ENCODE results near the gene LYAR. TPM values are rescaled to one million over a fixed set of nuclear protein-coding genes. Genes with fewer than 3 reads are reported as not detected.

Gene LYAR
- polyA plus RNA-seq, 1 of the 3 experiments (the other 2 are of a cell fraction) = 11.2 TPM

DNA sequence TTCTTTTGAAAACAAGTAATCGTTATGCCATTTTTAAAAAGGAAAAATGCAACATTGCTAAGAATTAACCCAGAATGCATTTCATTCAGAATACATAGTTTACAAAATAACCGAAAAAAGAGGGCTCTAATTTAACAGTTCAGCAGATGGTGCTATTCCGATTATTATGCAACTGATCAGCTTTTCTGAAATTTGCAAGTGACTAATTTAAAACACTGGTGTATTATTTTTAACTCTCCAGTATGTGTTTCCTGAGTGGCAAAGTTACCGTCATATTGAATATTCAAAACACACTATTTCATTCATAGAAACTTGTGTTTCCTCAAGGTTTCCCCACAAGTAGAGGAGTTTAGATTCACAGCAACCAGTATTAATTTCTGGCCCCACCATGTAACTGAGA, 21.2 kb upstream of the LYAR start:
- no peaks in the 10 kb centered on the region for H3F3A ChIP-seq (replicated peaks; ENCODE audit: insufficient read depth)
- POLR2A ChIA-PET = no interaction called here
- TF ChIP-seq, protein P1, sequence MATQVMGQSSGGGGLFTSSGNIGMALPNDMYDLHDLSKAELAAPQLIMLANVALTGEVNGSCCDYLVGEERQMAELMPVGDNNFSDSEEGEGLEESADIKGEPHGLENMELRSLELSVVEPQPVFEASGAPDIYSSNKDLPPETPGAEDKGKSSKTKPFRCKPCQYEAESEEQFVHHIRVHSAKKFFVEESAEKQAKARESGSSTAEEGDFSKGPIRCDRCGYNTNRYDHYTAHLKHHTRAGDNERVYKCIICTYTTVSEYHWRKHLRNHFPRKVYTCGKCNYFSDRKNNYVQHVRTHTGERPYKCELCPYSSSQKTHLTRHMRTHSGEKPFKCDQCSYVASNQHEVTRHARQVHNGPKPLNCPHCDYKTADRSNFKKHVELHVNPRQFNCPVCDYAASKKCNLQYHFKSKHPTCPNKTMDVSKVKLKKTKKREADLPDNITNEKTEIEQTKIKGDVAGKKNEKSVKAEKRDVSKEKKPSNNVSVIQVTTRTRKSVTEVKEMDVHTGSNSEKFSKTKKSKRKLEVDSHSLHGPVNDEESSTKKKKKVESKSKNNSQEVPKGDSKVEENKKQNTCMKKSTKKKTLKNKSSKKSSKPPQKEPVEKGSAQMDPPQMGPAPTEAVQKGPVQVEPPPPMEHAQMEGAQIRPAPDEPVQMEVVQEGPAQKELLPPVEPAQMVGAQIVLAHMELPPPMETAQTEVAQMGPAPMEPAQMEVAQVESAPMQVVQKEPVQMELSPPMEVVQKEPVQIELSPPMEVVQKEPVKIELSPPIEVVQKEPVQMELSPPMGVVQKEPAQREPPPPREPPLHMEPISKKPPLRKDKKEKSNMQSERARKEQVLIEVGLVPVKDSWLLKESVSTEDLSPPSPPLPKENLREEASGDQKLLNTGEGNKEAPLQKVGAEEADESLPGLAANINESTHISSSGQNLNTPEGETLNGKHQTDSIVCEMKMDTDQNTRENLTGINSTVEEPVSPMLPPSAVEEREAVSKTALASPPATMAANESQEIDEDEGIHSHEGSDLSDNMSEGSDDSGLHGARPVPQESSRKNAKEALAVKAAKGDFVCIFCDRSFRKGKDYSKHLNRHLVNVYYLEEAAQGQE (IDR thresholded peaks at IDR 0.05; ENCODE audit: low read depth, low read length) = no peak
- TF ChIP-seq MXI1 (IDR thresholded peaks at IDR 0.05; ENCODE audit: low read depth, low read length) = no peak
- no peak for TF ChIP-seq RFX5 (IDR thresholded peaks at IDR 0.05; ENCODE audit: low read length)
- H3K4me1 ChIP-seq (ENCODE audit: control insufficient read depth in 1 of 2, insufficient read depth in 2 of 2, low read depth in 1 of 2, low read length in 1 of 2) = peaks cover 11 to 12% of the 10 kb centered on the region in 2 experiments; a peak in 2 of 4 replicates
- H3K79me2 ChIP-seq (ENCODE audit: insufficient read depth) = peaks cover 6% of the 10 kb centered on the region; the same call in 1 of the 2 replicates
- H3K27ac ChIP-seq (ENCODE audit: low read depth in 2 of 2, low read length in 1 of 2) = no peak overlapping the region
- H3K36me3 ChIP-seq (replicated peaks in 1 of 2; ENCODE audit: control insufficient read depth in 1 of 2, insufficient read depth in 2 of 2, low read length in 1 of 2) = peaks cover 16 to 64% of the 10 kb centered on the region in 2 experiments
- H2AFZ ChIP-seq (ENCODE audit: low read depth) = no peak overlapping the region
- DNase-seq = no peak
- no peaks in the 10 kb centered on the region for H3K27me3 ChIP-seq (ENCODE audit: insufficient read depth)
- no peak overlapping the region for H3K9ac ChIP-seq
- H3K9me2 ChIP-seq = no peaks in the 10 kb centered on the region
- no peaks in the 10 kb centered on the region for H4K20me1 ChIP-seq (ENCODE audit: insufficient read depth)
- 98% methylated on average over 4 of the region's 4 CpGs for WGBS (ENCODE audit: low lambda C conversion rate)
- no peaks in the 10 kb centered on the region for H3K9me3 ChIP-seq
- H3K4me3 ChIP-seq (ENCODE audit: low read depth in 2 of 2, low read length in 1 of 2) = no peak overlapping the region
- no peak overlapping the region for H3K4me2 ChIP-seq
- CTCF ChIA-PET = interaction anchor here (1.6 kb wide), 1 partner anchor 24 kb away, joined by 3 read pairs; no protein-coding TSS in a partner anchor

GRCh38 chr4:4308800-4309441, 19.0 kb upstream of the LYAR start:
- POLR2A ChIA-PET = no interaction called here
- Histone ChIP-seq H3K9me2 (no peaks in the 10 kb centered on the region), H2AFZ (ENCODE audit: low read depth) (no peak overlapping the region), H3K79me2 (ENCODE audit: insufficient read depth) (peaks cover 11% of the 10 kb centered on the region), H3K4me3 (ENCODE audit: low read depth in 2 of 2, low read length in 1 of 2) (no peak overlapping the region), H3F3A (replicated peaks; ENCODE audit: insufficient read depth) (no peaks in the 10 kb centered on the region), H3K27ac (ENCODE audit: low read depth in 2 of 2, low read length in 1 of 2) (peak overlapping the region in 1 of 2 experiments; percentile 48; a peak in 3 of 4 replicates), H3K9me3 (no peaks in the 10 kb centered on the region), H3K4me1 (ENCODE audit: control insufficient read depth in 1 of 2, insufficient read depth in 2 of 2, low read depth in 1 of 2, low read length in 1 of 2) (peaks cover 0 to 12% of the 10 kb centered on the region in 2 experiments; a peak in 1 of 4 replicates), H3K9ac (0 out of 2 replicates have a peak overlapping the region, but pooled peaks have one; percentile 7), H3K27me3 (ENCODE audit: insufficient read depth) (no peaks in the 10 kb centered on the region), H4K20me1 (ENCODE audit: insufficient read depth) (no peaks in the 10 kb centered on the region), H3K36me3 (replicated peaks in 1 of 2; ENCODE audit: control insufficient read depth in 1 of 2, insufficient read depth in 2 of 2, low read length in 1 of 2) (peaks cover 17 to 57% of the 10 kb centered on the region in 2 experiments), H3K4me2 (peak overlapping the region; percentile 52; the same call in 1 of the 2 replicates)
- no peak for TF ChIP-seq CHD2 (IDR thresholded peaks at IDR 0.05; ENCODE audit: low read length, partially characterized antibody)
- no peak for TF ChIP-seq FOXJ3 (CRISPR knock-in tag; IDR thresholded peaks at IDR 0.05)
- no peak for TF ChIP-seq EP300 (IDR thresholded peaks at IDR 0.05; ENCODE audit: borderline replicate concordance in 1 of 2, low read depth in 1 of 2, low read length in 1 of 2)
- peak; percentile 33; the same call in 1 of the 2 replicates for TF ChIP-seq PBX3 (IDR thresholded peaks at IDR 0.05)
- no peak for TF ChIP-seq NRF1 (IDR thresholded peaks at IDR 0.05; ENCODE audit: low read depth, low read length)
- no peak for TF ChIP-seq MXI1 (IDR thresholded peaks at IDR 0.05; ENCODE audit: low read depth, low read length)
- no peak for TF ChIP-seq RFX5 (IDR thresholded peaks at IDR 0.05; ENCODE audit: low read length)
- TF ChIP-seq SMC3 (IDR thresholded peaks at IDR 0.05; ENCODE audit: low read depth, low read length) = no peak
- TF ChIP-seq, protein P2, sequence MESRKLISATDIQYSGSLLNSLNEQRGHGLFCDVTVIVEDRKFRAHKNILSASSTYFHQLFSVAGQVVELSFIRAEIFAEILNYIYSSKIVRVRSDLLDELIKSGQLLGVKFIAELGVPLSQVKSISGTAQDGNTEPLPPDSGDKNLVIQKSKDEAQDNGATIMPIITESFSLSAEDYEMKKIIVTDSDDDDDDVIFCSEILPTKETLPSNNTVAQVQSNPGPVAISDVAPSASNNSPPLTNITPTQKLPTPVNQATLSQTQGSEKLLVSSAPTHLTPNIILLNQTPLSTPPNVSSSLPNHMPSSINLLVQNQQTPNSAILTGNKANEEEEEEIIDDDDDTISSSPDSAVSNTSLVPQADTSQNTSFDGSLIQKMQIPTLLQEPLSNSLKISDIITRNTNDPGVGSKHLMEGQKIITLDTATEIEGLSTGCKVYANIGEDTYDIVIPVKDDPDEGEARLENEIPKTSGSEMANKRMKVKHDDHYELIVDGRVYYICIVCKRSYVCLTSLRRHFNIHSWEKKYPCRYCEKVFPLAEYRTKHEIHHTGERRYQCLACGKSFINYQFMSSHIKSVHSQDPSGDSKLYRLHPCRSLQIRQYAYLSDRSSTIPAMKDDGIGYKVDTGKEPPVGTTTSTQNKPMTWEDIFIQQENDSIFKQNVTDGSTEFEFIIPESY (IDR thresholded peaks at IDR 0.05; ENCODE audit: borderline replicate concordance, low read depth) = no peak
- TF ChIP-seq JUND (IDR thresholded peaks at IDR 0.05) = 0 out of 2 replicates have a peak, but pooled peaks have one; percentile 17
- peak; percentile 61; the same call in 1 of the 2 replicates for TF ChIP-seq MEF2A (IDR thresholded peaks at IDR 0.05; ENCODE audit: borderline replicate concordance, low read depth)
- no peak for TF ChIP-seq ELF1 (IDR thresholded peaks at IDR 0.05)
- TF ChIP-seq YY1 (IDR thresholded peaks at IDR 0.05; ENCODE audit: low read depth) = no peak
- TF ChIP-seq TCF12 (IDR thresholded peaks at IDR 0.05) = peak; percentile 38
- no peak for TF ChIP-seq SIN3A (IDR thresholded peaks at IDR 0.05; ENCODE audit: borderline replicate concordance, low read depth, low read length)
- TF ChIP-seq FOXM1 (IDR thresholded peaks at IDR 0.05; ENCODE audit: low read depth) = no peak
- no peak for TF ChIP-seq RXRA (IDR thresholded peaks at IDR 0.05; ENCODE audit: borderline replicate concordance, low read depth)
- WGBS (ENCODE audit: low lambda C conversion rate) = 79% methylated on average over 9 of the region's 9 CpGs
- no peak for DNase-seq
- CTCF ChIA-PET = no interaction called here

Measured in SK-N-SH (cell line).